K562 (cell line): ENCODE measurements around the gene TRAPPC2L. TPM values are rescaled to one million over a fixed set of nuclear protein-coding genes. Genes with fewer than 3 reads are reported as not detected.

Experiments used
- ATAC-seq: fragments of 200-7000 bp; cut with Tn5 transposase; 3 replicates; pipeline ENCODE4 v1.9.1; 2020; ENCODE audit warnings: moderate library complexity
- BruUV-seq: library from RNA; stranded (reverse); fragments of 400-500 nt; replicated peaks from 2 replicates; lab custom pipeline; 2021; lab: Mats Ljungman, UMichigan
- CTCF ChIA-PET: fragments of 300-600 bp; formaldehyde crosslinking; extraction: SDS; loops from one replicate; lab custom pipeline; 2021; ENCODE audit warnings: low intra/inter-chr PET ratio; lab: Yijun Ruan, JAX
- POLR2A ChIA-PET: fragments of 300-600, 350-650 bp; sonication (Branson Sonifier 250); formaldehyde crosslinking; extraction: SDS; loops from one replicate; lab custom pipeline; 2021; ENCODE audit warnings: antibody characterized with exemption, inconsistent platforms; lab: Yijun Ruan, JAX
- DNase-seq, 4 experiments: peaks; one replicate each; pipeline versions ENCODE4 v3.0.0 to v3.0.0-alpha.2; 2011 to 2018; ENCODE audit warnings: low spot score in 3 of 4, mixed read lengths in 3 of 4; ENCODE audit errors: extremely low read depth in 1 of 4
- FAIRE-seq: peaks from 2 replicates; lab custom pipeline; 2011; peaks lifted over from hg19 to GRCh38; lab: Jason Lieb, UNC
- H2AFZ ChIP-seq: 2 replicates; pipeline ENCODE4 v1.6.0; 2011; ENCODE audit warnings: low read depth, low read length, control low read depth, inconsistent platforms
- H3K27ac ChIP-seq: fragments of 200-600 bp; 3 replicates; pipeline ENCODE4 v1.8.0; 2011; ENCODE audit warnings: low read depth, mild to moderate bottlenecking, control low read depth, inconsistent platforms, low read length, moderate library complexity, mixed read lengths; ENCODE audit errors: extremely low read depth
- H3K27me3 ChIP-seq, 2 experiments: fragments of 300-600 bp in 1 of 2; 2 replicates in 1 of 2; 3 replicates in 1 of 2; pipeline versions ENCODE4 v1.6.0 to v1.8.0; 2011; ENCODE audit warnings: inconsistent platforms in 2 of 2, low read length in 2 of 2, mild to moderate bottlenecking in 1 of 2, mixed read lengths in 1 of 2, moderate library complexity in 1 of 2; ENCODE audit not compliant: control insufficient read depth in 2 of 2, insufficient read depth in 2 of 2
- H3K36me3 ChIP-seq: fragments of 300-600 bp; 3 replicates; pipeline ENCODE4 v1.8.0; 2011; ENCODE audit warnings: mild to moderate bottlenecking, low read length, inconsistent platforms; ENCODE audit not compliant: control insufficient read depth, insufficient read depth
- H3K4me1 ChIP-seq, 2 experiments: fragments of 200-600 bp in 1 of 2; replicated peaks in 1 of 2; 2 replicates in 1 of 2; 3 replicates in 1 of 2; pipeline versions ENCODE4 v1.5.1 to v1.8.0; 2011; ENCODE audit warnings: inconsistent platforms in 2 of 2, low read length in 2 of 2, mild to moderate bottlenecking in 1 of 2, mixed read lengths in 1 of 2, moderate library complexity in 1 of 2; ENCODE audit not compliant: control insufficient read depth in 2 of 2, insufficient read depth in 2 of 2
- H3K4me2 ChIP-seq: 2 replicates; pipeline ENCODE4 v1.6.1; 2011; ENCODE audit warnings: low read length, control low read depth, inconsistent platforms, mixed read lengths; ENCODE audit not compliant: insufficient read depth
- H3K4me3 ChIP-seq: fragments of 200-600 bp; sonication (generic), shearing (Covaris generic); 2 replicates; pipeline ENCODE4 v1.5.1; 2016; ENCODE audit warnings: control low read depth, inconsistent platforms
- H3K79me2 ChIP-seq: fragments of 200-600 bp; 3 replicates; pipeline ENCODE4 v1.8.0; 2011; ENCODE audit warnings: low read length, inconsistent platforms; ENCODE audit not compliant: control insufficient read depth, insufficient read depth
- H3K9ac ChIP-seq, 2 experiments: 2 replicates each; pipeline versions ENCODE4 v1.6.0 to v1.6.1; 2011; ENCODE audit warnings: low read depth in 2 of 2, low read length in 2 of 2, control low read depth in 1 of 2, inconsistent platforms in 1 of 2, mild to moderate bottlenecking in 1 of 2, mixed read lengths in 1 of 2; ENCODE audit not compliant: insufficient read depth in 1 of 2
- H3K9me1 ChIP-seq: one replicate; pipeline ENCODE4 v1.6.0; 2011; ENCODE audit warnings: inconsistent platforms, mild to moderate bottlenecking, low read length, moderate library complexity; ENCODE audit not compliant: control insufficient read depth, insufficient read depth
- H3K9me3 ChIP-seq: replicated peaks from 2 replicates; pipeline ENCODE4 v1.5.1; 2011; ENCODE audit warnings: low read depth, low read length, inconsistent platforms; ENCODE audit not compliant: control insufficient read depth, insufficient read depth
- H4K20me1 ChIP-seq: replicated peaks from 2 replicates; pipeline ENCODE4 v1.6.1; 2011; ENCODE audit warnings: low read length, inconsistent platforms, mixed read lengths; ENCODE audit not compliant: control insufficient read depth, insufficient read depth
- HNRNPL ChIP-seq: fragments of 200-400 bp; formaldehyde crosslinking; IDR thresholded peaks from 2 replicates; pipeline ENCODE4 v1.6.1; 2017; ENCODE audit warnings: low read depth, mild to moderate bottlenecking, low read length
- PCBP1 ChIP-seq: fragments of 200-400 bp; formaldehyde crosslinking; IDR thresholded peaks from 2 replicates; pipeline ENCODE4 v1.6.1; 2018; ENCODE audit warnings: mild to moderate bottlenecking, low read depth, low read length; ENCODE audit not compliant: poor library complexity, severe bottlenecking
- POLR2G ChIP-seq: fragments of 200-400 bp; formaldehyde crosslinking; IDR thresholded peaks from 2 replicates; pipeline ENCODE4 v1.6.1; 2017; ENCODE audit warnings: low read depth, mild to moderate bottlenecking, antibody characterized with exemption, low read length, moderate library complexity
- RCOR1 ChIP-seq, 2 experiments: IDR thresholded peaks; 2 replicates each; pipeline ENCODE4 v1.6.1; 2012; ENCODE audit warnings: low read depth in 2 of 2, low read length in 2 of 2, borderline replicate concordance in 1 of 2, improper control_type of control experiment in 1 of 2
- WGBS: fragments of 100-300 bp; shearing (Covaris generic); methylation state at CpG from one replicate; pipeline ENCODE4 v1.1.6; 2016; ENCODE audit warnings: low coverage, mixed read lengths; ENCODE audit not compliant: insufficient coverage; ENCODE audit errors: missing lambda C conversion rate; 5-methylcytosine and 5-hydroxymethylcytosine counted together
- in situ Hi-C: fragments of 300-500 bp; cut with MboI; formaldehyde crosslinking; loops from 4 replicates; pipeline ENCODE4 v1.15.0; 2018; ENCODE audit warnings: inconsistent platforms, mixed read lengths
- intact Hi-C: fragments of 100-400 bp; cut with micrococcal nuclease; formaldehyde crosslinking; loops from 2 replicates; pipeline ENCODE4 v1.14.2; 2022
- polyA plus RNA-seq, 8 experiments: library from polyadenylated mRNA; depleted of rRNA in 4 of 8; stranded (reverse) in 5 of 8; unstranded in 3 of 8; fragments of >200 nt; fragmentation: Nextera tagmentation in 2 of 8; fragmentation: Illumina TruSeq in 1 of 8; extraction: Ambion mirVana in 2 of 8; extraction: Trizol in 1 of 8; gene quantifications; 2 replicates each; pipeline versions ENCODE4 v1.2.1 to v1.2.3, GENCODE V29; 2011 to 2014; ENCODE audit warnings: inconsistent platforms in 1 of 8, missing spikeins in 1 of 8
- total RNA-seq, 7 experiments: library from RNA; depleted of rRNA in 6 of 7; stranded (reverse); fragments of >200 nt in 6 of 7; fragmentation: Illumina TruSeq in 2 of 7; extraction: Trizol in 2 of 7; gene quantifications; 2 replicates each; pipeline versions ENCODE4 v1.2.1 to v1.2.3, GENCODE V29; 2011 to 2021; ENCODE audit warnings: low replicate concordance in 1 of 7

TRAPPC2L gene
- total and polyA plus RNA-seq, 9 of the 15 experiments (the other 6 are each of a cell fraction or from before 2014, with no cell fraction given) = 60.4 to 398 (median 97.5) TPM

- no peak overlapping the region for H3K4me3 ChIP-seq
- peak; percentile 29 for TF ChIP-seq PCBP1
- TF ChIP-seq HNRNPL = peak; percentile 58; the same call in 1 of the 2 replicates
- peak; percentile 41; the same call in 1 of the 2 replicates for TF ChIP-seq POLR2G
- no peak for TF ChIP-seq RCOR1 (IDR thresholded peaks at IDR 0.05; ENCODE audit: borderline replicate concordance in 1 of 2, low read depth in 2 of 2, low read length in 2 of 2)
- TF ChIP-seq, all 486 proteins: peak for 3
- no peaks in the 10 kb centered on the region for H3K9me3 ChIP-seq
- no TSS peak for BruUV-seq
- H3K79me2 ChIP-seq = no peaks in the 10 kb centered on the region
- no peaks in the 10 kb centered on the region for H3K27me3 ChIP-seq
- H3K27ac ChIP-seq = no peak overlapping the region
- POLR2A ChIA-PET = interaction anchor here (0.9 to 1.4 kb wide), 4 partner anchors 11 to 347 kb away, joined by 3 to 4 read pairs (median 3); no protein-coding TSS in a partner anchor
- H3K4me1 ChIP-seq = peaks cover 0 to 48% of the 10 kb centered on the region in 2 experiments; a peak in 2 of 5 replicates
- peak overlapping the region in 1 of 2 experiments; percentile 36; a peak in 1 of 4 replicates for H3K9ac ChIP-seq
- H3K9me1 ChIP-seq = no peaks in the 10 kb centered on the region
- no peaks in the 10 kb centered on the region; the same call in 1 of the 2 replicates for H4K20me1 ChIP-seq
- DNase-seq (no peak), FAIRE-seq (no peak), ATAC-seq (no peak)
- CTCF ChIA-PET = no interaction called here
- H2AFZ ChIP-seq = no peak overlapping the region
- 81% methylated on average over 21 of the region's 26 CpGs for WGBS
- intact Hi-C loops = no loop called here
- in situ Hi-C loops = no loop called here
- H3K36me3 ChIP-seq = no peaks in the 10 kb centered on the region
- no peak overlapping the region for H3K4me2 ChIP-seq
These were observed 30.7 kb upstream of the TRAPPC2L start for GRCh38 chr16:88826070-88826840.
